H1 (cell line): ENCODE data around the gene CHD6. TPM values are rescaled to one million over a fixed set of nuclear protein-coding genes. Genes with fewer than 3 reads are reported as not detected.

Source experiments
- BACH1 ChIP-seq: IDR thresholded peaks from 2 replicates; pipeline ENCODE4 v1.6.1; 2012; ENCODE audit warnings: low read length, improper control_type of control experiment
- CBX5 ChIP-seq: fragments of 300-800, 300-1000 bp; sonication (generic); IDR thresholded peaks from 2 replicates; pipeline ENCODE4 v1.7.1; 2016; ENCODE audit warnings: antibody characterized with exemption, low read length, low read depth
- FOSL1 ChIP-seq: IDR thresholded peaks from 2 replicates; pipeline ENCODE4 v1.6.1; 2011; ENCODE audit warnings: mild to moderate bottlenecking, low read depth, low read length, moderate library complexity; ENCODE audit not compliant: insufficient read depth
- NANOG ChIP-seq: IDR thresholded peaks from 2 replicates; pipeline ENCODE4 v1.6.1; 2011; ENCODE audit warnings: low read length, low read depth, mild to moderate bottlenecking, inconsistent platforms; ENCODE audit not compliant: insufficient read depth, poor library complexity, severe bottlenecking
- SP1 ChIP-seq: IDR thresholded peaks from 2 replicates; pipeline ENCODE4 v1.6.1; 2011; ENCODE audit warnings: low read depth, low read length
- TCF12 ChIP-seq: IDR thresholded peaks from 2 replicates; pipeline ENCODE4 v1.6.1; 2011; ENCODE audit warnings: low read depth, mild to moderate bottlenecking, low read length
- USF2 ChIP-seq: IDR thresholded peaks from 2 replicates; pipeline ENCODE4 v1.6.1; 2011; ENCODE audit warnings: low read length, improper control_type of control experiment
- polyA plus RNA-seq, 7 experiments: library from polyadenylated mRNA; depleted of rRNA in 3 of 7; stranded (reverse) in 5 of 7; unstranded in 2 of 7; fragments of >200 nt in 5 of 7; fragments of 200-250 nt in 2 of 7; gene quantifications; 1 replicate in 5 of 7; 2 replicates in 1 of 7; 4 replicates in 1 of 7; pipeline versions ENCODE4 v1.2.1 to v1.2.3, GENCODE V29; 2011 to 2013; ENCODE audit warnings: missing spikeins in 2 of 7, mixed read lengths in 2 of 7
- total RNA-seq: library from RNA; stranded (reverse); fragmentation: NEBNext Ultra II Directional; extraction: Animal tissue kit (Norgen Biotek cat#: 25700); gene quantifications from 2 replicates; pipeline ENCODE4 v1.2.1, GENCODE V29; 2021

The CHD6 gene
- total and polyA plus RNA-seq, 2 of the 8 experiments (the other 6 are each of a cell fraction or from before 2014, with no cell fraction given): 11.1 to 62.9 TPM

GRCh38 chr20:41509316-41510200, 108.6 kb downstream of the CHD6 start (continued):
- no peak for TF ChIP-seq NANOG
- TF ChIP-seq SP1: no peak
- TF ChIP-seq BACH1: no peak
- TF ChIP-seq TCF12: no peak
- no peak for TF ChIP-seq CBX5
- TF ChIP-seq FOSL1: no peak
- no peak for TF ChIP-seq USF2
